HG02852 (cell line): ENCODE data around the gene TRPT1.

ENCODE experiments used
- ATAC-seq: cut with Tn5 transposase; IDR thresholded peaks from one replicate; pipeline ENCODE4 v1.9.1; 2021; ENCODE audit warnings: mild to moderate bottlenecking, moderate library complexity; ENCODE audit not compliant: unreplicated experiment

Gene TRPT1

DNA sequence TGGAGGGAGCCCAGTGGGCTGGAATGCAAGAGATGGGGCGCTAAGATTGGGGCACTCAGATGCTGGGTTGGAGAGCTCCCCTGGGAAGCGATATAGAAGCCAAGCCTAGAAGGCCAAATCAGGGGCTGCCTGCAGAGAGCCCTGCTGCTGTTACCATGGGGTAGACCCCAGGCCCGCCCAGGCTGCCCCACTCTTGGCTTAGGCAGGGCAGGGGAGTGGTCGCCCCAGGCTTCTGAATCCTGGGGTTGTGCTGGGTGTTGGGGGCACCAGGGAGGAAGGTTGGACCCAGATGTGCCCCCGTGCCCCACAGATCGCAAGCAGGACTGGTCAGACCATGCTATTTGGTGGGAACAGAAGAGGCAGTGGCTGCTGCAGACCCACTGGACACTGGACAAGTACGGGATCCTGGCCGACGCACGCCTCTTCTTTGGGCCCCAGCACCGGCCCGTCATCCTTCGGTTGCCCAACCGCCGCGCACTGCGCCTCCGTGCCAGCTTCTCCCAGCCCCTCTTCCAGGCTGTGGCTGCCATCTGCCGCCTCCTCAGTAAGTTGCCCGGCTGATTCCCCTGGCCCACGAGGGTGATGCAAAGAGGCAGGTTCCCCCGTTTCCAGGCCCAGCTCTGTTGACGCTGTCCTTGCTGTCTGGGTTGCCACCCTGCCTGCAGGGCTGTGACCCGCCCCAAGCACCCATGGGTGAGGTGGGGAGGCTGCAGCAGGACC is 15.5 kb downstream of the TRPT1 start:
- ATAC-seq: no peak

DNA sequence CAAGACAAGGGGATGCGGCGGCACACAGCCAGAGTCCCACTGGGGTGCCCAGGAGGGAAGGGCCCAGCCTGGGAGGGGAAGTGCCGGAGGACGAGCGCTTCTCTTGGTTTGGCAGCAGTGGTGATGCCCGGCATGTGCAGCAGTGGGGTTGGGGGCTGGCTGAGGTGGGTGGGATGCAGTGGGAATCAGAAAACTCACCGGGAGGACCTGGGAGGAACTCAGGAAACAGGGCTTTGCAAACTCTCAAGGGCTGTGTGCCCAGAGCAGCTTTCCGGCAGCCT is 16.5 kb downstream of the TRPT1 start:
- ATAC-seq: no peak

- no peak for ATAC-seq
Observed at GRCh38 chr11:64208796-64209562, 17.0 kb downstream of the TRPT1 start.

- no peak for ATAC-seq
Observed at GRCh38 chr11:64208086-64208795, 17.7 kb downstream of the TRPT1 start.

DNA sequence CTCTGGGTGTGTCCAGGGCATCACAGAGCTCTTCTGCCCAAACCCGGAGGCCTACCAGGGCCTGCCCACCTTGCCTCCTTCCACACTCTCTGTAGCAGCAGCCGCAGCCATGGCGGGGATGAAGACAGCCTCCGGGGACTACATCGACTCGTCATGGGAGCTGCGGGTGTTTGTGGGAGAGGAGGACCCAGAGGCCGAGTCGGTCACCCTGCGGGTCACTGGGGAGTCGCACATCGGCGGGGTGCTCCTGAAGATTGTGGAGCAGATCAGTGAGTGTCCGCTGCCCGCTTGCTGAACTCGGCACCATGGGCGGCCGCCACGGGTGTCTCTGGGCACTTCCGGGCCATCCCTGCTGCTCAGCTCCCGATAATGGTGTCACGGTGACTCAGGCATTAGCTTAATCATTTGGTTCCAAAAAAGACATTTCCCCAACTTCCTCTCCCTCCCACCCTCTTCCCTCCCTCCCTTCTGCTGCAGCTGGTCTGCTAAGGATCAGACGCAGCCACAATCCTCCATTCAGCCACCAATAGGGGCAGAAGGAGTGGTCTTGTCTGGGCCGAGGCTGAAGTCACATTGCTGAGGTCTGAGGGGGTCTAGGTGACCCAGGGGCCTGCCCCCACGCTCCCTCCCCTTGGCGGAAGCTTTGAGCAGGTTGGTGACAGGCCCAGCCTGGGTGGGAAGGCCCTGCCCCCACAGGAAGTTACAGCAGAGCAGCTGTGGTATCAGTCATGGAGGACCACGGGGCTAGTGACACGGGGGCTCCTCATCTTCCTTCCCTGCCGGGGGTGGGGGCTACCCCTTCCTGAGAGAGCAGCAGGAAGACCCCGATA is 18.5 kb downstream of the TRPT1 start:
- peak; percentile 56 for ATAC-seq

DNA sequence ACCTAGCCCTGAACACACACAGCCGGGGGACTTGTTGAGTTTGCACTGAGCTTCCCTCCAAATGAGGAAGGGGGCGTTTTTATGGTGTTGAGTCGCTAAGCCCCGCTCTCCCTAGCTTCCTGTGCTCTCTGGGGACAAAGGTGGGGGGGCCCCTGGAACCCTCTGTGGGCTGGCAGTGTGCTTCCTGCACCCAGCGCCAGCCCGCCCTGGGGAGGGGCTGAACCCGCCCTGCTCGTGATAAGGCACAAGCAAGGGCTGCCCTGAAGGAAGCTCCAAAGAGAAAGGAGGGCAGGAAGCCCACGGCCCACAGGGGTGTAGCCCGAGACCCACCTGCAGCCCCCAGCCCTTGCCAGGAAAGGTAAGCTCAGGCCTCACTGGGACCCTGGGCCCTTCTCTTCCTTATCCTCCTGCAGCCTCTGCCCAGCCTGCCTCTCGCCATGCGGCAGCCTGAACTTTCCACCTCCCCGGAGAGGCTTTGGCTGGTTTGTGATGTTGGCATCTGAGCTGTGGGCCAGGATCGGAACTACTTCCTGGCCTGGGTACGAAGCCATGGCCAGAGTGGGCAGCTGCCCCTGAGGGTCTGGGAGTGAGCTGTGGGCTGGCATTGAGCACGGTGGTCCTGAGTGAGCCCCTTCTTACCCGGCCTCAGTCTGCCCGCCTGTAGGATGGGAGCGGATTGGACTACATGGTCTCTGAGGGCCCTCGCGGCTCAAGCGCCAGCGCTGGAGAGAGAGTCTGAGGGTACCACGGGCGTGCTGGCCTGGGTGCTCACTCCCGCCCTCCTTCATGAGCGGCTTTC is 19.3 kb downstream of the TRPT1 start, which contains the start of gene FERMT3:
FERMT3 (plus strand) TSS at position 265 of the 799 bp plus-strand sequence. CDS start 644 bp downstream, outside the sequence.
- peak; percentile 41 for ATAC-seq

- ATAC-seq: no peak
Observed at GRCh38 chr11:64204464-64204989, 21.5 kb downstream of the TRPT1 start.

DNA sequence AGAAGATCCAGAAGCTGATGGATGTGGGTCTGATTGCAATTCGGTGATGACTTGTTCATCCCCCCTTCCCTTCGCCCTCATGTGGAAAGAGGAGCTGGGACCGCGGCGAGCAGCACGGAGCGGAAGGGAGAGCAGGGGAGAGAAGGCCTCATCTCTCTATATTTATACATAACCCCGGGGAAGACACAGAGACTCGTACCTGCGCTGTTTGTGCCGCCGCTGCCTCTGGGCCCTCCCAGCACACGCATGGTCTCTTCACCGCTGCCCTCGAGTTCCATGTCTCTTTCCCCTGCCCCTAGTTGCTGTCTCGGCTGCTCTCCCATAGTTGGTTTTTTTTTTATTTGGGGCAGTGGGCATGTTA is 21.9 kb downstream of the TRPT1 start:
- no peak for ATAC-seq

DNA sequence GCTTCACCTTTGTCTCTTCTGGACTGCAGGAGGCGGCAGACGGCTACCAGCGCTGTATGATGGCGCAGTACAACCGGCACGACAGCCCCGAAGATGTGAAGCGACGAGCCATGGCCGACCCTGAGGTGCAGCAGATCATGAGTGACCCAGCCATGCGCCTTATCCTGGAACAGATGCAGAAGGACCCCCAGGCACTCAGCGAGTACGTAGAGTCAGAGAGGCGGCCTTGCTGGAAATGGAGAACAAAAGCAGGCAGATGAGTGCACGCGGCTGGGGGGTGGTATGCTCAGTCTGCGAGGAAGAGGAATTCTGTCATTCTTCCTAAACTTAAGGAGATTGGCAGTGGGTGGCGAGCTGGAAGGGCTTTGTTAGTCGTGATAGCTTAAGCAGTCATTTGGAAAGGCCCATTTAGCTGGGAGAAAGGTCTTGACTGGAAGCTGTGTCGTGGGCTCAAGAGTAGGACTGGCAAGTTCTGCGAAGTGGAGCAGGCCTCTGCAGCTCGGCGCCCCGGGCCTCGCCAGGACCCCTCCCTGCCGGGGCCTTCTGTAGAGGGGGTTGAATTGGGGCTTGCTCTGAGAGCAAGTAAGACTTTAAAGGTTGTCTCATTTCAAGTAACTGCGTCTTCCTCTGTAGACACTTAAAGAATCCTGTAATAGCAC is 22.4 kb downstream of the TRPT1 start:
- ATAC-seq: no peak

DNA sequence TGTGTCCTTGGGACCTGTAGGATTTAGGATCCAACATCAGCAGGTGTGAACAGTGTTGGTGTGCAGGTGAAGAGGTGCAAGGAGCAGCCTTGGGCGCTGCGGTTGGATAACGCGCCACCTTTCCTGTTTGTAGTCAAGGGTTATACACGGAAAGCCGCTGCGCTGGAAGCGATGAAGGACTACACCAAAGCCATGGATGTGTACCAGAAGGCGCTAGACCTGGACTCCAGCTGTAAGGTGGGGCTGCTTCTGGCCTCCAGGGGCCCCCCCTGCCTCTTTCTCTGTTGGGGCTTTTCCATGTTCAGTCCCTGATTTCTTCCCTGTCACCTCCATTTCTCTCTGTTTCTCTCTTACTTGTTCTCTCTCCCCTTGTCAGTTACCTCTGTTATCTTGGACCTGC is 23.0 kb downstream of the TRPT1 start:
- no peak for ATAC-seq

DNA sequence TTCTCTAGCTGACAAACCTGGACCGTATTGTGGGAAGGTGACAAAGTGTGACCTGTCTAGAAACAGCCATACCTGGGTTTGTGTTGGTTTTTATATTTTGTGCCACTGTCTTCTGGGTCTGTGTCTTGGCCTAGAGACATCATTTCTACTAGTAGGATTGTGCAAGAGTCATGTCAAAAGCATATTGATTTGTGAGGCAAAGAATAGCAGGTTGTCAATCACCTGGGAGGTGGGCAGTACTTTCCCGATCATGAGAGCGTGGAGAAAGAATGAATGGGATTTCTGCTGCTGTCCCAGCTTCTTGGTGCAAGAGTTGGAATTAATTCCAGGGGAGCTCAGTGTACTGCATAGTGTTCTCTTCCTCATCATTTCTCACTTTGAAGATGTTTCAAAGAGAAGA is 24.4 kb downstream of the TRPT1 start:
- no peak for ATAC-seq

GRCh38 chr11:64198511-64198910 is 27.5 kb downstream of the TRPT1 start:
- no peak for ATAC-seq

DNA sequence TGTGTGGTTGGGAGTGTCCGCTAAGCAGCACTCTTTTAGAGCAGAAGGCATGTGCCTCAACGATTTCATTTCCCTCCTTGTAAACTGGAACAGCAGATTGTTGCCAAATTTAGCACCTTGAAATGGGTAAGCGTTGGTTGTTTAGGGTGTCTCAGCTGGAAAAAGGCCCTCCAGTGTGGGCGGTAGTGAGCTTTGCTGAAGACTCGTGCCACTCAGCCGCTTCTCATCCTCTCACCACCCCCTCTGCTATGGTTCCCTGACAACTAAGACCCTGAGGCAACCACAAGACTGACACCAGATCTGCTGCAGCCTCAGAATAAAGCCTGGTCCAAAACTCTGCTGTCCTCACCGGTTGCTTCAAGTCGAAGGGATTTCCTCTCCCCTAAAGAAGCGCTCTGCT is 29.4 kb downstream of the TRPT1 start:
- ATAC-seq: no peak

GRCh38 chr11:64192434-64192833 is 33.6 kb downstream of the TRPT1 start:
- no peak for ATAC-seq

GRCh38 chr11:64186492-64187165 is 39.4 kb downstream of the TRPT1 start:
- no peak for ATAC-seq

GRCh38 chr11:64185693-64186491 is 40.1 kb downstream of the TRPT1 start, which contains the start of gene STIP1:
STIP1 (plus strand) TSS chr11:64186171; CDS start chr11:64186262, 91 bp downstream.
- ATAC-seq: peak; percentile 80

- ATAC-seq: peak; percentile 18
Observed at GRCh38 chr11:64185175-64185692, 40.8 kb downstream of the TRPT1 start.

DNA sequence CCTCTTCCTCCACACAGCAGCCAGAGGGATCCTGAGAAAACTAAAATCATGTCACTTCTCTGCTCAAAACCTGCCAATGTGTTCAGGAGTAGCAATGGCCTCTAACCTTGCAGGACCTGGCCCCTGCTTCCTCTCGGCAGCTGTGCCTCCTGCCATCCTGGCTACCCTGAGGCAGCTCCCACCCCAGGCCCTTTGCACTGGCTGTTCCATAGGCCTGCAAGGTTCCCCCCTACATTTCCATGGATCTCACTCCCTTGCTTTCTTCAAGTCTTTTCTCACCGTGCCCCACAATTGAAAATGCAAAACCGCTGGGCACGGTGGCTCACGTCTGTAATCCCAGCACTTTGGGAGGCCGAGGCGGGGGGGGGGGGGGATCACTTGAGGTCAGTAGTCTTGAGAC is 42.1 kb downstream of the TRPT1 start:
- ATAC-seq: no peak
